ENCODE results near the gene SNCAIP.

Gene SNCAIP

DNA sequence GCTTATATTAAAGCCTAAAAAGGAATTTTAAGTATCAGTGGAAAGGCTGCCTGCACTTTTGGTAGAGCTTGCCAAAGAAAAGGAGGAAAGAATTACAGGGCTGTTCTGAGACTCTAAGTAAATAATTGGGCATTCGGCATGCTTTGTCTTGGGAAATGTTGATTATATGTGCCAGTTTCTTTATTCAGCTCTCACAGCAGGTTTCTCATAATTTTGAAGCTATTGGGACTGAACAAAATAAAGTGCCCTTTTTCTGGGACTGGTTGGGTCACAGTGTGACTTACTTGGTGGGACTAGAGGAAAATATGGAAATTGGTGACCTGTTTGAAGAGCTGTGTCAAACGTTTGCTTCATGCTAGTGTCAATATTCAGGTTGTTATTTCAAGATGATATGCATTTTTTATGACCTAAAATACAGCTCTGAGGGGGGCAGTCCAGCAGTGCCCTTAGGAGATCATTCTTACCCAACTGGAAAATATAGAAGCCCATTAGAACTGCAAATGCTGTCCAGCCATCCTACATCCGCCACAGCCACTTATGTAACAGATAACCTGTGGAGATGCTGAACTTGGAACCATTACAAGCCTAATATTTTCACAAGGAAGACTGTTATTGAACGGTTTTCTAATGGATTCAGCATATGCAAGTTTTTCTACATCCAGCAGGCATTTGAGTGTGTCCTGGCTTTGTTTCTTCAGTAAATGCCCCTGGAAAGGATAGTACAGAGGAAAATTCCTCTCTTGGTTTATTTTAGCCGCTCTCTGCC, 122.4 kb downstream of the SNCAIP start:
- DNase-seq: no peak

- DNase-seq: no peak
Measured at GRCh38 chr5:122435234-122435633, 123.2 kb downstream of the SNCAIP start.

GRCh38 chr5:122435761-122436160, 123.7 kb downstream of the SNCAIP start:
- no peak for DNase-seq

DNA sequence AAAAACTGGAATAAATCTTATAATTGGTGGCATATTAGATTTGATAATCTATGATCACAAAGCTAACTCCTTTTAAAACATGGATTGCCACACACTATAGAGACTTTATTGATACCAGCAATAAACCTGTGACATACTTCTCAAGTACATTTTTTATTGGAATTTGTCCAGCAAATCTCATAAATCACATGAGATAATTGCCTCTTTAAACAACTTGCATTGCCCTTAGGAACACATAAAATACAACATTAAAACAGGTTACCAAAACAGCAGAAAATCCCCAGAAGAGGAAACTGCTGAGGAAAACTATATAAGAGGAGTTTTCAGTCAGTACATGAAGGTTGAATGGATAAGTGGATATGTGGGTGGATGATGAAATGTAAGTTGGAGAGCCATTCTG, 124.6 kb downstream of the SNCAIP start:
- DNase-seq: no peak

- DNase-seq: no peak
Measured at GRCh38 chr5:122439645-122440044, 127.6 kb downstream of the SNCAIP start.

DNA sequence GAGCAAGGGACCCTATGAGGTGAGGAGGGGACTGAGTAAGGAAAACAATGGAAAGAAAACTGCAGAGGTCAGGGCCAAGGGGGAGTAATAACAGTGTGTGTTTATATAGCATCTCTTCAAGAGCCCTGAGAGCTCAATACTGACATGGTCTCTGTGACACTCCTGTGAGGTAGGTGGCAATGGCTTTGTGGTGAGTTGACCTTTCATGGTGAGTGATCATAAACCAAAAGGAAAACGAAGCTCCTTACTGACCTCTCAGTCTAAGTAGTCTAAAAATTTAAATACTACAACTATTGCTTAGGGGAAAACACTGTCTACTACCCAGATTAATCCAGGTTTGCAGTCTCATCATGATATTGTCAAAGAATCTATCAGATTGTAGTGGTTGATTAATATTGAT, 130.9 kb downstream of the SNCAIP start:
- no peak for DNase-seq

DNA sequence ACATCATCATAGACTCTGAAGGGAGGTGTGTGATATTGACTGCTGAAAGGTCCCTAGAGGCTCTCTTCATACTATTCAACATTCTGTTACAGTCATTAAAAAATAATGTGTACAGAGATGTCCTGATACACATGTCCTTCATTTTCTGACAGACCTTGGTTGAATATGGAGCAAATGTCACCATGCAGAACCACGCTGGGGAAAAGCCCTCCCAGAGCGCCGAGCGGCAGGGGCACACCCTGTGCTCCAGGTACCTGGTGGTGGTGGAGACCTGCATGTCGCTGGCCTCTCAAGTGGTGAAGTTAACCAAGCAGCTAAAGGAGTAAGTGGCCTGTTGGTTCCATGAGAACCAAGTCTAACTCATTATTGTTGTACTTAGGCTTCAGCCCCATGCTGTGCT, 132.4 kb downstream of the SNCAIP start:
- DNase-seq: no peak

GRCh38 chr5:122445070-122445469, 133.0 kb downstream of the SNCAIP start:
- no peak for DNase-seq

DNA sequence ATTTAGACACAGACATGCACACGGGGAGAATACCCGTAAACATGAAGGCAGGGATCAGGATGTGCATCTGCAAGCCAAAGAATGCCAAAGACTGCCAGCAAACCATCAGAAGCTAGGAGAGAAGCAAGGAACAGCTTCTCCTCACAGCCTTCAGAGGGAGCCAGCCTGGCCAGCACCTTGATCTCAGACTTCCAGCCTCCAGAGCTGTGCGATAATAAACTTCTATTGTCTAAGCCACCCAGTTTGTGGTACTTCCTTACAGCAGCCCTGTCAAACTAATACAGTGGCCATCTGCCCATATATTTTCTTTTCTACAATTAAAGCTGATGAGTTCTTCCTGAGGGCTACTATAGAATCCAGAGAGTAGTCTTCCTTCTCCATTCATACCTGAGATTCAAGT, 135.0 kb downstream of the SNCAIP start:
- DNase-seq: no peak

DNA sequence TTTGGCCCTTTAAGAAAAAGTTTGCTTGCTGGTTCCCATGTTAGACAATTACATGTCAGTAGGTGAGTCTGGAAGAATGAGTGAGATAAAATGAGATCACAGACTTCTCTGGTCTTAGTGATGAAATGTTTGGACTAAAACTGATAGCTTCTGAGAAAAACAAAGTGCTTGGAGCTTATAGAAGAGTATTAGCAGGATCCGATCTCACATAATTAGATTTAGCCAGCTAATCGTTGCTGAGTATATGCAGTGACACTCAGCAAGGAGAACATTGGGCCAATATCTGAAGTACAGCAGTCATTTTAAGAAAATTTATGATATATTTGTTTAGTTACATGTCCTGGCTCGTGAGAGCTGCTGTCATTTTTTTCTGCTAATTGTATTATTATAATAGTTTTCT, 135.8 kb downstream of the SNCAIP start:
- no peak for DNase-seq

- no peak for DNase-seq
Measured at GRCh38 chr5:122454541-122454940, 142.5 kb downstream of the SNCAIP start.

GRCh38 chr5:122455939-122456338, 143.9 kb downstream of the SNCAIP start:
- DNase-seq: no peak

DNA sequence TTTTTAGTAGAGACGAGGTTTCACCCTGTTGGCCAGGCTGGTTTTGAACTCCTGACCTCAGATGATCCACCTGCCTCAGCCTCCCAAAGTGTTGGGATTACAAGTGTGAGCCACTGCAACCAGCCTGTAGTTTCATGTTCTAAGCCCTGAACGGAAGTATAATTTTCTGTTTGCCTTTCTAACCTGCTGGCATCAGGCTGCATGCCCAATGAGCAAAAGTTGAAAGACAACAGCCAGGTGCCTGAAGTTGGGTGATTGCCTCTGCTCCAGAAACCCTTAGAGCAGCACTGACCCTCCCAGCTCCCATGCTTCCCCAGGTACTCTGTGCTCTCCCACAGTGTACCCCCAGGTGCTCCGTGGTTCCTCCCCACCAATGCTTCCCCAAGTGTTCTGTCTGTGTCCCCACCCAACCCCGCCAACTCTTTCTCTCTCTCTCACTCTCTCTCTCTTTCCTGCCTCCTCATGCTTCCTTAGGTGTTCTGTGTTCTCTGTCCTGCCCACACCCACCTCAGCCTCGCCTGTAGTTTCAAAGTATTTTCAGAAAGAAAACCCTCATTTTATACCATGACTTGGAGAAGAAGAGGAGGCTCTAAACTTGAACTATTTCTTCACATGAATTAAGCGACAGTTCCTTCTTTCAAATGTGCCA, 145.3 kb downstream of the SNCAIP start:
- no peak for DNase-seq

- no peak for DNase-seq
Measured at GRCh38 chr5:122458278-122458872, 146.3 kb downstream of the SNCAIP start.

DNA sequence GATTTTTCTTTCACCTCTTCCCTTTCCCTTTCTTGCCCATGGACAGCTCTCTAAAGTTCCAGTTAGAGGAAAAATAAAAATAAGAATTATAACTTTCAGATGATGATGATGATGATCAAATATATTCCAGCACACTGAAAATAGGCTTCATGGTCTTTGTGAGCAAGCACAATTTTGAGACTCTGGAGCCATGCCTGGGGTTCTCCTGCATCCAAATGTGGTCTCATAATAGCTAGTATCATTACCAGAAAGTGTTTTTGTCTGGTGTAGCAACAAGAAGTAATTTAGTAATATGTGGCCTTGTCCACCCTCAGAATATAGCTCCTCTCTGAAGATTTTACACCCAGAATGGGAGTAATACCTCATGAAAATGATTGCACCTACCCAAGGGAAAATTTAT, 150.4 kb downstream of the SNCAIP start:
- DNase-seq: no peak

DNA sequence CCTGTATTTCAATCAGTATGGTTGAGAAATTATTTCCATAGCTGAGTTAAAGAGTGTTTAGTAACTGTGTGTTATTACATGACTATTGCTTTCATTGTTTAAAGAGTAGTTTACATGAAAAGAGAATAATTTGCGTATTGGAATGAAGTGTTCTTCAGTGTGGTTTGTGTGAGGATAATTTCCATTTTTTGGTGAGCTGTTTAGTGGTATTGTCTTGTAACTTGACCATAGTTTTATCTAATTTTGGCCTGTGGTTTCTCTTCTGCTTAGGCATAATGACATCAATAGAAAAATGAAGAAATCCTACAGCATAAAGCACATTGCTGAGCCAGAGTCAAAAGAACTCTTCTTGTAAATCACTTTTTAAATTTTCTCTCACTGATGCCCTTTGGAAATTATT, 151.2 kb downstream of the SNCAIP start:
- no peak for DNase-seq

- no peak for DNase-seq
Measured at GRCh38 chr5:122464191-122464590, 152.2 kb downstream of the SNCAIP start.

GRCh38 chr5:122465031-122465577, 153.1 kb downstream of the SNCAIP start:
- no peak for DNase-seq

GRCh38 chr5:122465994-122466393, 154.0 kb downstream of the SNCAIP start:
- DNase-seq: no peak

GRCh38 chr5:122468351-122469116, 156.5 kb downstream of the SNCAIP start:
- DNase-seq: no peak

DNA sequence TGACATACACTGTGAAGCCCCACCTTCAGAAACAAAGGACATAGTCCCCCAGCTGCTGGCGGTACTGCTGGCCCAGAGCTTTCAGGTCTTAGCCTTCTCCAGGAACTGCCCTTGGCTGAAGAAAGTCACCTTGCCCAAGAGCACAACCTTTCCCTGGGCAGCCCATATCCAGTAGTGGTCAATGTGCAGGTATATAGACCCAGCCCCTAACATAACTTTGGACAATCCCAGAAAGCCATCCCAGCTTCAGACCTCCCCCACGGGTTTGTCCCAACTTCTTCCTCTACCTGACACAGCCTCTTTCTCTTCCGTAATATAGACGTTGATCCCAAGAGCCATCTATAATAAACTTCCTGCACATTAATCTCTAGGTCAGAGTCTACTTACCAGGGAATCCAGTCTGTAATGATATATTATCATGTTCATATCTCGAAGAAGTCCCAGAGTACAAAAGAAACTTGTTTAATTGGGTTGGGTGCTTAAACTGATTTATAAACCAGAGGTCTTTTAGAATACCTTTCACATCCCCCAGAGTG, 157.4 kb downstream of the SNCAIP start:
- DNase-seq: no peak

DNA sequence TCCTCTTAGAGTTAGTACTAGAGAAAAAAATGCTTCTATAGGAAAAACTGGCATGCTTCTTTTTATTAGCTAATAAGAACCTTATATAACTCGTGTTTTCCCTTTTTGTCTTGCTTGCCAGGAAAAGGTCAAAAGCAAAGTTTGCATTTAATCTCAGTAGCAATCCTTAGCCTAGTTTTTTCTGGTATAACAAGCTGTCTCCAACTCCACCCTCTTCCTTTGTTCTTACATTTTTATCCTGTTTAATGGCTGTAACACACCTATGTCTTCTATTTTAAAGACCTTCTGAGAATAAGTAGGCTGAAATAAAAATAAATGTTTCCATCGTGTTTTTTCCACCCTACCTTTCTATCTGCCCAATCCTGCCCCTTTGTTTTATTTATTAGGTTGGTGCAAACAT, 158.3 kb downstream of the SNCAIP start:
- DNase-seq: no peak

All from CD4-positive, alpha-beta T cell treated with Interleukin-12 subunit alpha and Interleukin-12 subunit beta, for 1 hour (primary cell).